ENCODE data around the gene CELA3A.

DNA sequence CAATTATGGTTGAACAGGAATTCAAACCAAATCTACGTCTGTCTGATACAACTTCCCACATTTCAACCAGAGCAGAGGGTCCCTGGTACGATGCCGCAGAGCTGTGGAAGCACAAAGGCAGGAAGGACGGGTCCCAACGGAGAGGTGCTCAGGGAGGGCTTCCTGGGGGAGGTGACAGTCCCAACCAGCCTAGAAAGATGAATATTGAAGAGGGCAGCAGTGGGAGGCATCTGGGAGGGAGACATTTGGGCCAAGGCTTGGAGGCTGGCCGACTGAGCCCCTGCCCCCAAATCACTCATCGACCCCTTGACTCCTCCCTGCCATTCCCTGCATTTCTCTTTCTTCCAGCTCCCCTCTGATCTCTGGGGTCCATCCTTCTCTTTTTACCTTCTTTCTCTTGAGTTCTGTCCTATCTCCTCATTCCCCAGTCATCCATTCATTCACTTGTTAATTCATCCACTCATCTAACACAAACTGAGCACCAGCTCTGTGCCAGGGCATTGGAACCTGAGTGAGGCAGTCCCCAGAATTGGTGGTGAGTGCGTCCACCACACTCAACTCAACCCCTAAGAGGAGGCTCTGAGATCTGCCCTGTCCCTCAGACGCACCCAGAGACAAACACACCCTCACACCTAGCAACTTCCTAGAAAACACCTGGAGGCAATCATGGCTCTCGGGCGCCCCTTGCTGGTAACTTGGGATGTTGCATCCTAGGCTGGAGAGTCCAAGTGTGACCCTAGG, 37.8 kb upstream of the CELA3A start:
- TF ChIP-seq, protein P1, sequence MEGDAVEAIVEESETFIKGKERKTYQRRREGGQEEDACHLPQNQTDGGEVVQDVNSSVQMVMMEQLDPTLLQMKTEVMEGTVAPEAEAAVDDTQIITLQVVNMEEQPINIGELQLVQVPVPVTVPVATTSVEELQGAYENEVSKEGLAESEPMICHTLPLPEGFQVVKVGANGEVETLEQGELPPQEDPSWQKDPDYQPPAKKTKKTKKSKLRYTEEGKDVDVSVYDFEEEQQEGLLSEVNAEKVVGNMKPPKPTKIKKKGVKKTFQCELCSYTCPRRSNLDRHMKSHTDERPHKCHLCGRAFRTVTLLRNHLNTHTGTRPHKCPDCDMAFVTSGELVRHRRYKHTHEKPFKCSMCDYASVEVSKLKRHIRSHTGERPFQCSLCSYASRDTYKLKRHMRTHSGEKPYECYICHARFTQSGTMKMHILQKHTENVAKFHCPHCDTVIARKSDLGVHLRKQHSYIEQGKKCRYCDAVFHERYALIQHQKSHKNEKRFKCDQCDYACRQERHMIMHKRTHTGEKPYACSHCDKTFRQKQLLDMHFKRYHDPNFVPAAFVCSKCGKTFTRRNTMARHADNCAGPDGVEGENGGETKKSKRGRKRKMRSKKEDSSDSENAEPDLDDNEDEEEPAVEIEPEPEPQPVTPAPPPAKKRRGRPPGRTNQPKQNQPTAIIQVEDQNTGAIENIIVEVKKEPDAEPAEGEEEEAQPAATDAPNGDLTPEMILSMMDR (IDR thresholded peaks at IDR 0.05; ENCODE audit: low read depth, low read length, poor library complexity, severe bottlenecking) = peak; percentile 89
- TF ChIP-seq EZH2phosphoT487 (IDR thresholded peaks at IDR 0.05; ENCODE audit: borderline replicate concordance, low read length) = no peak
